PC-3 (cell line): ENCODE data around the gene ANK3.

Experiments
- EZH2phosphoT487 ChIP-seq: fragments of 300-600 bp; sonication (generic); IDR thresholded peaks from 2 replicates; pipeline ENCODE4 v1.6.1; 2018; ENCODE audit warnings: mild to moderate bottlenecking, antibody characterized with exemption, low read length, borderline replicate concordance
- TF ChIP-seq, protein P1 (sequence below): fragments of 300-600 bp; sonication (generic); conservative IDR thresholded peaks from 2 replicates; pipeline ENCODE4 v1.5.1; 2017; ENCODE audit warnings: antibody characterized with exemption, low read depth, mild to moderate bottlenecking, low read length

DNA sequence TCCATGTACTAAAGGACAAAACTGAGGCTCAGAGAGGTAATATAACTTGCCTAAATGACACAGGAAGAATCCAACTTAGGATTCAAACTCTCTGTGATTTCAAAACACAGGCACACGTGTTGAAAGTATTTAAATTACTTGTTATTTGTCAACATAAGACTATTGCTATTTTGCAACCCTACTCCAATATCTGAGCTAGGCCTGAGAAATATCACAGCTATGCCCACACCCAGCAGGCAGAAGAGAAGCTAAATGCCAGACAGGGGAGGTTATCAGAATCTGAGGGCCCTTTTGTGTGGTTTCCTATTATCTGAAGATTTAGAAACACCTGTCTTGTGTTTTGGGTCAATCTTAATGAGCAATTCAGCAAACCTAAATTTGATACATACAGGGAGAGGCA lies 204.3 kb downstream of the ANK3 start:
- TF ChIP-seq EZH2phosphoT487, result no peak
- TF ChIP-seq, protein P1, sequence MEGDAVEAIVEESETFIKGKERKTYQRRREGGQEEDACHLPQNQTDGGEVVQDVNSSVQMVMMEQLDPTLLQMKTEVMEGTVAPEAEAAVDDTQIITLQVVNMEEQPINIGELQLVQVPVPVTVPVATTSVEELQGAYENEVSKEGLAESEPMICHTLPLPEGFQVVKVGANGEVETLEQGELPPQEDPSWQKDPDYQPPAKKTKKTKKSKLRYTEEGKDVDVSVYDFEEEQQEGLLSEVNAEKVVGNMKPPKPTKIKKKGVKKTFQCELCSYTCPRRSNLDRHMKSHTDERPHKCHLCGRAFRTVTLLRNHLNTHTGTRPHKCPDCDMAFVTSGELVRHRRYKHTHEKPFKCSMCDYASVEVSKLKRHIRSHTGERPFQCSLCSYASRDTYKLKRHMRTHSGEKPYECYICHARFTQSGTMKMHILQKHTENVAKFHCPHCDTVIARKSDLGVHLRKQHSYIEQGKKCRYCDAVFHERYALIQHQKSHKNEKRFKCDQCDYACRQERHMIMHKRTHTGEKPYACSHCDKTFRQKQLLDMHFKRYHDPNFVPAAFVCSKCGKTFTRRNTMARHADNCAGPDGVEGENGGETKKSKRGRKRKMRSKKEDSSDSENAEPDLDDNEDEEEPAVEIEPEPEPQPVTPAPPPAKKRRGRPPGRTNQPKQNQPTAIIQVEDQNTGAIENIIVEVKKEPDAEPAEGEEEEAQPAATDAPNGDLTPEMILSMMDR, result no peak
